HG03039 (cell line): ENCODE results near the gene ZCWPW1.

ENCODE experiments used
- ATAC-seq: cut with Tn5 transposase; IDR thresholded peaks from one replicate; pipeline ENCODE4 v1.9.1; 2021; ENCODE audit warnings: mild to moderate bottlenecking, moderate library complexity; ENCODE audit not compliant: unreplicated experiment

ZCWPW1 gene

DNA sequence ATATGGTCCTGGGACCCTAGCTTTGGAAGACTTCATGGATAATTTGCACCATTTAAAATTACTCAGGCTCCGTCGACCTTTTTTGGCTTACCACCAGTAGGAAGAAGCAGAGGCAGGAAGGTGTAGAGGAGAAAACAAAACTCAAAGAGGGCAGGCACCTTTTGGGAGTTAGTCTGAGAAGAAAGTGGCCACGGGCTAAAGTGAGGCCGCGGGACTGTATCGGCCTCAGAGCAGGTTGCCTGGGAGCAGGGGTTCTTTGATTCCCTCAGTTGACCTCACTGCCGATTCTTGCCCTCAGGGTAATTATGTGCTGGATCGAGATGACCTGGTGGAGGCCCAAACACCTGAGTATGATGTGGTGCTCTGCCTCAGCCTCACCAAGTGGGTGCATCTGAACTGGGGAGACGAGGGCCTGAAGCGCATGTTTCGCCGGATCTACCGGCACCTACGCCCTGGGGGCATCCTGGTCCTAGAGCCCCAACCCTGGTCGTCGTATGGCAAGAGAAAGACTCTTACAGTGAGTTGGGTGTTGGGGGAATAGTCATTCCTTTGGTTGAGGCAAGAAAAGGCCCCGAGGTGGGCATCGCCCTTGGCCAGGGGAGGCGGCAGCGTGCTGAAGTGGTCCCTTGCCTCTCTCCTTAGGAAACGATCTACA is 4.2 kb upstream of the ZCWPW1 start:
- no peak for ATAC-seq

DNA sequence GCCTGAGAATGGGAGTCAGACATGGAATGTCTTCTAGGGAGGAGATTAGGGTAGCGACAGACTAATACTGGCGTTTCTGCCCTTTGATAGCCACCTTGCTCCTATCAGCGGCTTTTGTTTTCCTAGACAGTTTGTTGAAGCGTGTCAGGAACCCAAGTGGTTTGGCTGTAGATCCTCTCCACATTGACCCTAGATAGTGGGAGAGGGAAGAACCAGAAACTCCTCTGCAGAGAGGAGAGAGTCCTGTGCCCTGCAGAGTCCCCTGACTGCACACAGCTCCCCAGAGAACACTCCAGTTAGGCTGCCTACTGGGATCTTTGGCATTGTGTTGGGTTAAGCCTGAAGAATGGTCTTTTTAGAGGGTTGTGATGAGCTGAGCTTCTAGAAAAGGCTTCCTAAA is 3.5 kb upstream of the ZCWPW1 start:
- no peak for ATAC-seq

DNA sequence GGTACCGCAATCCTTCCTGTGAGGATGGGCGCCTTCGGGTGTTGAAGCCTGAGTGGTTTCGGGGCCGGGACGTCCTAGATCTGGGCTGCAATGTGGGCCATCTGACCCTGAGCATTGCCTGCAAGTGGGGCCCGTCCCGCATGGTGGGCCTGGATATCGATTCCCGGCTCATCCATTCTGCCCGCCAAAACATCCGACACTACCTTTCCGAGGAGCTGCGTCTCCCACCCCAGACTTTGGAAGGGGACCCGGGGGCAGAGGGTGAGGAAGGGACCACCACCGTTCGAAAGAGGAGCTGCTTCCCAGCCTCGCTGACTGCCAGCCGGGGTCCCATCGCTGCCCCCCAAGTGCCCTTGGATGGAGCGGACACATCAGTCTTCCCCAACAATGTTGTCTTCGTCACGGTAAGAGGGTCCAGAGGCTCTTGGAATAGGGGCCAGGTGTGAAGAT is 2.8 kb upstream of the ZCWPW1 start:
- no peak for ATAC-seq

DNA sequence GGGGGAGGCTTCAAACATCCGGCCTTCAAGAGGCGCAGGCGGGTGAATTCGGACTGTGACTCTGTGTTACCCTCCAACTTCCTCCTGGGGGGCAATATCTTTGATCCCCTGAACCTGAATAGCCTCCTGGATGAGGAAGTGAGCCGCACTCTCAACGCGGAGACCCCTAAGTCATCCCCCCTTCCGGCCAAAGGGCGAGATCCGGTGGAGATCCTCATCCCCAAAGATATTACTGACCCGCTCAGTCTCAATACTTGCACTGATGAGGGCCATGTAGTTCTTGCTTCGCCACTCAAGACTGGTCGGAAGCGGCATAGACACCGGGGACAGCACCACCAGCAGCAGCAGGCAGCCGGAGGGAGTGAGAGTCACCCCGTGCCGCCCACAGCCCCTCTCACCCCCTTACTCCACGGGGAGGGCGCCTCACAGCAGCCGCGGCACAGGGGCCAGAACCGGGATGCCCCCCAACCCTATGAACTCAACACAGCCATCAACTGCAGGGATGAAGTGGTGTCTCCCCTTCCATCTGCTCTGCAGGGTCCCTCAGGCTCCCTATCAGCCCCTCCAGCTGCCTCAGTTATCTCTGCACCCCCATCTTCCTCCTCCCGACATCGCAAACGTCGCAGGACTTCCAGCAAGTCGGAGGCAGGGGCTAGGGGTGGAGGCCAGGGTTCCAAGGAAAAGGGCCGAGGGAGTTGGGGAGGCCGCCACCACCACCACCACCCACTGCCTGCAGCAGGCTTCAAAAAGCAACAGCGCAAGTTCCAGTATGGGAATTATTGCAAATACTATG is 2.2 kb upstream of the ZCWPW1 start:
- ATAC-seq: no peak

DNA sequence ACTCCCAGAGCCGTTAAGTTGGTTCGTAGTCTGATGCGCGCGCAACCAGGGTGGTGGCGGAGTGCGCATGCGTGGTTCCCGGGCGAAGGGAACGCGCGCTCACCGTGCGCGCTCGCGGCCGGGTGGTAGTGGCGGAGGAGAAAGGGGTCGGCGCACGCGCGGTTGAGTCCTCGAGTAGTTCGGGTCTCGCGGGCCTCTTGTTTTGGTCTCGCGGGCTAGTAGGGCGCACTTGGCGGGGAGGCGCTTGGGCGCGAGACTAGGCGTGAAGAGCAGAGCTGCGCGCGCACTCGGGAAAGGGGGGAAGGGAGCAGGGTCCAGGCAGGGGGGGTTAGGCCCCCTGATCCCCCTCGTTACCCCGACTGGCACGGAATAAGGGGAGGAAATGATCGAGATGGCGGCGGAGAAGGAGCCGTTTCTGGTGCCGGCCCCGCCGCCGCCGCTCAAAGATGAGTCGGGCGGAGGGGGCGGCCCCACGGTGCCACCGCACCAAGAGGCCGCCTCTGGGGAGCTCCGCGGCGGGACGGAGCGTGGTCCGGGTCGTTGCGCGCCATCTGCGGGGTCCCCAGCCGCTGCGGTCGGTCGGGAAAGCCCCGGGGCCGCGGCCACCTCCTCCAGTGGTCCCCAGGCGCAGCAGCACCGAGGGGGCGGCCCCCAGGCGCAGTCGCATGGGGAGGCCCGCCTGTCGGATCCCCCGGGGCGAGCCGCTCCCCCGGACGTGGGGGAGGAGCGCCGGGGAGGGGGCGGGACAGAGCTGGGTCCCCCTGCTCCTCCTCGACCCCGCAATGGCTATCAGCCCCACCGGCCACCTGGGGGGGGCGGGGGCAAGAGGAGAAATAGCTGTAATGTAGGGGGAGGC is 1.4 kb upstream of the ZCWPW1 start, which contains the start of gene MEPCE:
Gene MEPCE (plus strand): TSS at position 195 of the 856 bp plus-strand sequence. CDS start 188 bp downstream, at position 383.
- peak; percentile 33 for ATAC-seq

DNA sequence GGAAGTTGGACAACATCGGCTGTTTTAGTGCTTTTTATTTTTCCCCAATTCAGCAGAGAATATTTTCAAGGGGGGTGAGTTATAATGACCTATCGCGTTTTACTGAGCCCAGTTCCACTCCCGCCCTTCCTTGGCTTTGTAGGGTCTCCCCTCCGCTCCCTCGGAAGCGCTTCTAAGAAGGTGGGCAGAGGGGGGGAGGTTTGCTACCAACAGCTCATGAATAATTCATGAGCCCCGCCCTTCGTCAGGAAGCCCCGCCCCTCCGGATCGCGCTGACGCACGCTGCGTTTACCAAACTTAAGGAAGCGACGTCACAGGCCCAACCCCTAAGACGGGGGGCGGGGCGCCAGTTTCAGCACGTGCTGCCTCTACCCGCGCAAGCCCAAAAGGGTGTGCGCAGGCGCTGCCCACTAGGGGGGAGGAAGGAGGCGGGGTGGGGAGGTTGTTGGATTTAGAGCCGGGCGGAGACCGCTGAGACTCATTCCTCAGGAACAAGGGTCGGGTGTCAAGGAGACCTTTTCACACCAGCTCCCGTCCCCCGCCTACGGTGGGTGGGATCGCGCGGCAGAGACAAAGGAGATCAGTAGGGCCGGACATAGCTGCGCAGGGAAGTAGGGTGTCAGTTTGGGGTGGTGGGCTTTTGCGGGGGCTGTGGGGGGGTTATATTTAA is 599 bp upstream of the ZCWPW1 start:
- peak; percentile 41 for ATAC-seq

DNA sequence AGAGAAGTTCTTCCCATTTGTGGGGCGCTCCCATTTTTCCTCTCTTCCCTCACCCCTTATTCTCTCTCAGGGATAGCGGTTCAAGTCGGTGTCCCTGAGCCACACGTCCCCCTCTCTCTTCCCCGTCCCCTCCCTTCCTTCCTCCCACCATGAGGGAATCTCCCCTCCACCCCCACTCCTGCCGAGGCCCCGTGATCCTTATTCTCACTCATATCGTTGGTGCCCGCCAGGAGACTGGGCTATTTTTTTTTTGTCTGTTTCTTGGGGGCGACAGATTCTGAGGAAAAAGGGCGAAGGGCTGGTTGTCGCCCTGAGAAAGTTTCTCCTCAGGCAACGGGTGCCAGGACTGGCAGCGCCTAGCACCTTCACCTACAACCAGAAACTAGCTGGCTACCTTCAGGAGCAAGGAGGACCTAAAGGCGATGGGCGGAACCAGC is 723 bp downstream of the ZCWPW1 start:
- no peak for ATAC-seq

DNA sequence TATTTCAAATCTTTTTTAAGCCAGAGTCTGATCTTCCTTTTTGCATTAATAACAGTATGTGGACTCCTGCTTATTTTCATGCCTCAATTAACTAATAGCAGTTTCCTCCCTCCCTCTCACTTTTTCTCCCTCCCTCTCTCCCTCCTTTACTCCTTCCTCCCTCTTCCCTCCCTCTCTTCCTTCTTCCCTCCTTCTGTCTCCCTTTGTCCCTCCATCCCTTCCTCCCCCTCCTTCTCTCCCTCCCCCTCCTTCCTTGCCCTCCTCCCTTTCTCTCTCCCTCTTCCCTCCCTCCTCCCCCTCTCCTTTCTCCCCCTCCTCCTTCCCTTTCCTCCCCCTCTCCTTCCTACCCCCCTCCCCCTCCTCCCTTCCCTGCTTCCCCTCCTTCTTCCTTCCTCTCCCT is 2.0 kb downstream of the ZCWPW1 start:
- no peak for ATAC-seq

DNA sequence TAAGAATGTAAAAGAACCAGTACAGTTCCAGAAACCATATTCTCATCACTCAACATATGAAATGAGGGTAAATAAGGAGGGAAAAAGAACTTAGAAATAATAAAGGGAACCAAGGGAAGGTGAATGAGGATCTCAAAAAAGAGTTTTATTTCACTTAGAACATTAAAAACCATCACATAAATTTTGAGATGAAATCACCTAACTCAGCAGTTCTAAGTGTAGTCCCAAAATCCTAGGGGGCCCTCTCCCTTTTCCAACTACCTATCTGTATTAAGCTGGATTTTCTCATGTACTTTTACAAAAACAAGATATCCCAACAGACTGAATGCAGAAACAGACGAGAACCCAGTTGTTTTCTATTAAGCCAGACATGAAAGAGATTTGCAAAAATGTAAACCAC is 3.2 kb downstream of the ZCWPW1 start:
- ATAC-seq: no peak

DNA sequence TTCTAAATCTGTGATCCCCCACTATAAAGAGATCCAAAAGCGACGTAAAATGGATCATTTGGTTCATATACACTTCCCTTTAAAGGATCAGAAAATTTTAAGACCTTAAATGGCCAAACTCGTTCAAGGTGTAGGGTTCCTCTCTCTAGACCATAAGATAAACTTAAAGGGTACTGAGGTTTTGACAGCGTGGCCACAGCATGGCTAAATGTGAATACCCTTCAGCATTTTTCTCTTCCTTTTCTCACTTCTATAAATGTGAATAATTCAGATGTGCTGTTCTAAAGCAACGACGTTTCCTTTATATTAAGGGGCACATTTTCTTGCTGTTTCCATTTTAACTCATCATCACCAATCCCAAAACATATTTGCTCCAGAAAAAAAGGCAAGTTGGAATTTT is 5.2 kb downstream of the ZCWPW1 start:
- no peak for ATAC-seq

DNA sequence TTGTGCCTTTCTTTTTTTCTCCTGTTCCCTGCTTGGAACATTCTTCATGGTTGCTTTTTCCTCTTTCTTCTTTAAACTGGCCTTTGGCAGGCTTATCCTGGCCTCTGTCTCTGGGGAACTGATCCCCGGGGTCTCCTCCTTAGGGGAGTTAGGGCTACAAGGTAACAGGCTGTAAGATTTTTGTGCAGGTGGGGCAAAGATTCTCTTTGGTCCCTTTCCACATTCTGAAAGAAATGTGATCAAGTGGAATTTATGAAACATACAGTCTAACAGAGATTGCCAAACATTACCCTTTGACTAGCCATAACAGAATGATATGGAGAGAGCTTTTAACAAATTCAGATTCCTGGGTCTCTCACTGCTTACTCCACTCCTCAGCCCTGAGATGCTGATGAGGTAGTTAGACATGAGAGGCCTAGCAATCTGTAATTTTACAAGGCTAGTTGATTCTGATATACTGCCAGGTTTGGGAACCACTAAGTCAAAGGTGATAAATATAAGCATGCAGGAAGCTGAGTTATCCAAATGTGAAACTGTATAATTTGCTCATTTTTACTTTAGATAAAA is 8.8 kb downstream of the ZCWPW1 start:
- no peak for ATAC-seq

DNA sequence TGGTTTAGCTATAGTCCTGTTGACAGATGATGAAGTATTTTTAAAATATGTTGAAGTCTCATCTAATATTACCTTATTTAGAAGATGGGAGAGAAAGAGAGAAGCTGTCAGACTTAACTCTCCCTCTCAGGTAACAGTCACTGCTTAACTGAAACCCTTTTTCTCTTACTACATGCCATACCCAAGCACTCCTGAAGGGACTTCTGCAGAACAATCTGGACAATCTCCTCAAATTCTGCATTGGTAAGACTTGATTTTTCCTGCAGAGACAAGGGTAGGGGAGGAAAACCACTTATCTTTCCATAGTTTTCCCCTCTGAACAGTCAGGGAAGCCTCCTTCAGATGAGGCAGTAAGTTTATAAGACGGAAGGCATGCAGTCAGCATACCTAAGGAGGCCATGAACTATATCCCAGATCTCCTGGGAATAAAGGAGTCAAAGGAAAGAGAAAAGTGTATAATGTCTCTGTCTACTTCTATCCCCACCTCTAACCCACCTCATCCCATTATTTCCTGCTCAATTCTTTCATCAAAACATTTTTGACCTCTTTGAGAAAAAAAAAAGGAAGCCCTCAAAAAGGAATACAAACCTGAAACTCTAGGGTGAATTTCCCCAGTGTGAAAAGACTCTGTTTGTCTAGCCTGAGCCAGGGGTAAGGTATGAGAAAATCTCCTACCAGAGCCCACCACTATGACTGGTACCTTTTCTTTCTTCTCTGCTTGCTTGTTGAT is 9.4 kb downstream of the ZCWPW1 start:
- ATAC-seq: no peak

DNA sequence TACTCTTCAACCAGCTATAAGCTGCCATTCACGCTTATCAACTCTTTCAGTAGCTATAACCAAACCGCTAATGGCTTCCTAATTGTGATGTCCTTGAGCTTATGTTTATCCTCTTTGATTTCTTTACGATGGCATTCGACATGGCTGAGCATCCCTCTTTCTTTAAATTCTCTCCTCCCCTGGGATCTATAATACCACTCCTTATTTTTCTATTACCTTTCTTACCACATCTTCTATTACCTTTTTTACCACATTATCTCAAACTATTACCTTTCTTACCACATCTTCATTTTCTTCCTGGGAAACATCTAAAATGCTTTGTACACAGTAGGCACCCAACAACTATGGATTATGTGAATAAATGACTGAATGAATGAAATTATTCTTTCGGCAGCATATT is 13.1 kb downstream of the ZCWPW1 start:
- ATAC-seq: no peak

DNA sequence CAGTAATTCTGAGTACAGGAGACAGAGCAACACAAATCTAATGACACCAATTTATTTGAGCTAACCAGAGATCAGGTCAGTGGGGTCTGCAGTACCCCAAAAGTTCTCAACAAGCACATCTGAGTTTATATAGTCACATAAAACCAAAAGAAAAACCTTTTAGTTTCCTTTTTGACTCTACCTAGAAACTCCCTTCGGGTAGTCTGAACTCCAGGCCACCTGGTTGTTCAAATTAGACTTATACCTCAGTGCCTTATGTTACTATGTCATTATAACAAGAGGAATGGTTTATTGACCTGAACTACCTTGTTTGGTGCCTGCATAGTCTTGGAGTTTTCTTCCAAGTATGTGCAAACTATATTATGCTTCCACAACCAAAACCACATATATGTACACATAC is 14.6 kb downstream of the ZCWPW1 start:
- ATAC-seq: no peak

DNA sequence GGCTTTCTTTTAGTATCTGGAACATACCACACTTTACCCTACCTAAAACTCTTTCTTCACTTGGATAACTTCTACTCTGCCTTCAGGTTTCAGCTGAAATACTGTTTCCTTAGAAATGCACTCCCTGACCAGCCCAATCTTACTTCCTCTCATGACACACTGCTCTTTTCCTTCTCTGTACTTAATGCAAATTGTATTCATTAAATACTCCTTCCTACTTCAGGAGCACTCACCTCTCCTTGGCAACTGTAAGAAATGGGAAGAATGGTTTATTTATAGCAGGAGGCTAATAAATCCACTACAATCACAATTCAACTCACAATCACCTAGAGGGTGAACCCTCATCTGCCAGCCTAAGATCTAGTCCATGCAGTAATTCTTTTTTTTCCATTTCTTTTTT is 15.2 kb downstream of the ZCWPW1 start:
- ATAC-seq: no peak

DNA sequence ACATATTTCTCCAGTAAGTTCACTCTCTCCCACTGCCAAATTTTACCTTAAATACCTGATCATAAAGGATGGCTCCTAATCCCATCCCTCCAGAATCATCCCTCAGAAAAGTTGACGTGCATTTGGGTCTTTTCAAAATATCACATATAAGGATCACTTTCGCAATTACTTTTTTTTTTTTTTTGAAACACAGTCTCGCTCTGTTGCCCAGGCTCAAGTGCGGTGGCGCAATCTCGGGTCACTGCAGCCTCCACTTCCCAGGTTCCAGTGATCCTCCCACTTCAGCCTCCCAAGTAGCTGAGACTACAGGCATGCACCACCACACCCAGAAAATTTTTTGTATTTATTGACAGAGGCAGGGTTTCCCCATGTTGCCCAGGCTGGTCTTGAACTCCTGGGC is 17.4 kb downstream of the ZCWPW1 start:
- no peak for ATAC-seq

DNA sequence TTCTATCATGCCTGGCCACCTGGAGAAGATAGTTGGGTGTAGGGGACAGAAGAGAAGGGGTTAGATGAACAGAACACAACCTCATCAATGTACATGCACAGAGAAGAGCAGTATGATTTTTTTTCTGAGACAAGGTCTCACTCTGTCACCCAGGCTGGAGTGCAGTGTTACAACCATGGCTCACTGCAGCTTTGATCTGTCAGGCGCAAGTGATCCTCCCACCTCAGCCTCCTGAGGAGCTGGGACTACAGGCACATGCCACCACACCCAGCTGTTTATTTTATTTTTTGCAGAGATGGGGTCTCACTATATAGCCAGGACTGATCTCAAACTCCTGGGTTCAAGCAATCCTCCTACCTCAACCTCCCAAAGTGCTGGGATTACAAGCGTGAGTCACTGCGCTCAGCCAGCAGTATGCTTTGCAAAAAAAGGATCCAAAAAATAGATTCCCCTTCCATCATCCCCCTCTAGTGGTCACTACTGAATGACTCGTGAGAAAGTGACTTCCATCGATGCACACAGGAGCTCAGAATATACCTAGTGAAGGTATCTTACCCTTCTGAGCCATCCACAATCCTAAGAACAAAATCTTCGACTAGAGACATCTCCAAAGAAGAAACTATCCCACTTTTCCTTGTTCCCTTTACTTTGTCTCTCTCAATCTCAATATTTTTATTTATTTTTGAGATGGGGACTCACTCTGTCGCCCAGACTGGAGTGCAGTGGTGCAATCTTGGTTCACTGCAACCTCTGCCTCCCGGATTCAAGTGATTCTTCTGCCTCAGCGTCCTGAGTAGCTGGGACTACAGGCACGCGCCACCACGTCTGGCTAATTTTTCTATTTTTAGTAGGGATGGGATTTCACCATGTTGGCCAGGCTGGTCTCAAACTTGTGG is 21.0 kb downstream of the ZCWPW1 start:
- no peak for ATAC-seq

DNA sequence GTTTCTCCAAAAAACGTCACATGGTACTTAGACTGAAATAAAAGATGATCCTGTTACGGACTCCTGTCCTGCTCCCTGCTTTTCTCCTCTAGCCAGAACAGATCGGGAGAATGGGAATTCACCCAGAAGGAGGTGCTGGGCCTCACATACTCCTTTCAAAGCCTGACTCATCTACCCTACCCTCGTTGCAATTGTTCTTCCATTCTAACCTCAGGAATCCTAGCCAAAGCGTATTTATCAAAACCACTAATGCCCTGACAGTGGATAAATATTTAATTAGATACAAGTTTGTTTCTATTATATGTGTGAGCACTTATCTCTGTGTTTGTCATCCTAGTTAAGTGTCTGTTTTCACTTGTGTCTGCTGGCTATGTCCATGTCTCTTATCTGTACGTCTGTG is 21.7 kb downstream of the ZCWPW1 start:
- no peak for ATAC-seq

DNA sequence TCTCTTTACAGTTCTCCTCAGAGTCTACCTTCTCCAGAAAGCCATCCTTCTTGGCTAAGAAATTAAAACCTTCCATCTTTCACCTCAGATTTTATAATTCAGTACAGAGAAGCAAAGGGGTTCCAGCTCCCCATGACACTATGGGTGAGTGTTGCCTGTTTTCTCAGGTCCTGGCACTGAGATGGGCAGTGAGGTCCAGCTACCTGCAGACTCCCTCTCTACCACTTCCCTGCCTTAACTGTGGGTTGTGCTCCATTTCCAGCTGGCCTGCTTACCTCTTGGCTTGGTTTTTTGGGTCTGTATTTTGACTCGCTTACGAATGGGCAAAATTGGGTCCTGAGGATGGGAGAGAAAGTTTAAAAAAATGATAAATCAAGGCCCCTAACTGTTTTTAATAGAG is 26.3 kb downstream of the ZCWPW1 start:
- no peak for ATAC-seq
